HG02852 (cell line): Measurements from ENCODE around the gene PCDHGA4.
A peak's percentile ranks its signal among the peaks of the same experiment; 100 is the strongest.
"Not testable (repeated sequence)": the region's sequence is repeated elsewhere in the genome, so short reads cannot be mapped to it uniquely, and the experiment has no call there.

Source experiments
- ATAC-seq: cut with Tn5 transposase; IDR thresholded peaks from one replicate; pipeline ENCODE4 v1.9.1; 2021; ENCODE audit warnings: mild to moderate bottlenecking, moderate library complexity; ENCODE audit not compliant: unreplicated experiment

PCDHGA4 gene

GRCh38 chr5:141354900-141355469, at the start of gene PCDHGA4:
Gene PCDHGA4, plus strand, starts transcription at chr5:141355021. Its CDS starts 87 bp downstream, at chr5:141355108.
- no peak for ATAC-seq

DNA sequence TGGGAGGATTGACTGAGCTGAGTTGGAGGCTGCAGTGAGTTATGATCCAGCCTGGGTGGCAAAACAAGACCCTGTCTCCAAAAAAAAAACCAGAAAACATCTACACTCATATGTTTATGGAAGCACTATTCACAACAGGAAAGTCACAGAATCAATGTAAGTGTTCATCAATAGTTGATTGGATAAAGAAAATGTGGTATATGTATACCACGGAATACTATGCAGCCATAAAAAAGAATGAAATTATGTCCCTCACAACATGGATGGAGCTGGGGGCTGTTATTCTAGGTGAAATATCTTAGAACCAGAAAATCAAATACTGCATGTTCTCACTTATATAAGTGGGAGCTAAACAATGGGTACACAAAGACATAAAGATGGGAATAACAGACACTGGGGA, 48.2 kb upstream of the PCDHGA4 start:
- ATAC-seq, result no peak

- no peak for ATAC-seq
Observed at GRCh38 chr5:141313711-141314110, 41.1 kb upstream of the PCDHGA4 start.

DNA sequence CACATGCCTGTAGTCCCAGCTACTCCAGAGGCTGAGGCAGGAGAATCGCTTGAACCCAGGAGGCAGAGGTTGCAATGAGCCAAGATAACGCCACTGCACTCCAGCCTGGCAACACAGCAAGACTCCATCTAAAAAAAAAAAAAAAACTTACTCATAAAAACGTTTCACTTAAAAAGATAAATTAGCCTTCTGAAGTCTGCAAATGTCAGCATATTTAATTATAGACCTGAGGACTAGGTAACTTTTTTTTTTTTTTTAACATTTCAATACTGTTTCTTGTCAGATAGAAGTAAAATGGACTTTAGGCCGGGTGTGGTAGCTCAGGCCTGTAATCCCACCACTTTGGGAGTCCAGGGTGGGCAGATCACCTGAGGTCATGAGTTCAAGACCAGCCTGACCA, 37.9 kb upstream of the PCDHGA4 start:
- not testable (repeated sequence) for ATAC-seq

GRCh38 chr5:141319202-141319601, 35.6 kb upstream of the PCDHGA4 start:
- no peak for ATAC-seq

DNA sequence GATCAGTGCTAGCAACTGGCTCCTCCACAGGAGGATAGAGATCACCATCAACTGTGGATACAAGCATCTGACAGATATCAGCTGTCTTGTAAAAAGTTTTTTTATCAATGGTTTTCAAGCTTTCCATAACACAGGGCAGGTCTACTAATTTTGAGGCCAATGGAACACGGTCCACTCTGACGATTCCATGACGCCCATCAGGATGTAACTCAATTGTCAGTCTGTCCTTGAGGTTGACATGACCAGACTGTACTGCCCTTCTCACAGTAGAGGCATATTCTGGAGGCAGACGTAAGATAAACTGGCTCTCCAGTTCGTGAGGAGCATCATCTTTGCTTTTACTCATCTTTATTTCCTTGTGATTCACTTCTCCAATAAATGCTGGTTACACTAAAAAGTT, 35.1 kb upstream of the PCDHGA4 start:
- no peak for ATAC-seq

DNA sequence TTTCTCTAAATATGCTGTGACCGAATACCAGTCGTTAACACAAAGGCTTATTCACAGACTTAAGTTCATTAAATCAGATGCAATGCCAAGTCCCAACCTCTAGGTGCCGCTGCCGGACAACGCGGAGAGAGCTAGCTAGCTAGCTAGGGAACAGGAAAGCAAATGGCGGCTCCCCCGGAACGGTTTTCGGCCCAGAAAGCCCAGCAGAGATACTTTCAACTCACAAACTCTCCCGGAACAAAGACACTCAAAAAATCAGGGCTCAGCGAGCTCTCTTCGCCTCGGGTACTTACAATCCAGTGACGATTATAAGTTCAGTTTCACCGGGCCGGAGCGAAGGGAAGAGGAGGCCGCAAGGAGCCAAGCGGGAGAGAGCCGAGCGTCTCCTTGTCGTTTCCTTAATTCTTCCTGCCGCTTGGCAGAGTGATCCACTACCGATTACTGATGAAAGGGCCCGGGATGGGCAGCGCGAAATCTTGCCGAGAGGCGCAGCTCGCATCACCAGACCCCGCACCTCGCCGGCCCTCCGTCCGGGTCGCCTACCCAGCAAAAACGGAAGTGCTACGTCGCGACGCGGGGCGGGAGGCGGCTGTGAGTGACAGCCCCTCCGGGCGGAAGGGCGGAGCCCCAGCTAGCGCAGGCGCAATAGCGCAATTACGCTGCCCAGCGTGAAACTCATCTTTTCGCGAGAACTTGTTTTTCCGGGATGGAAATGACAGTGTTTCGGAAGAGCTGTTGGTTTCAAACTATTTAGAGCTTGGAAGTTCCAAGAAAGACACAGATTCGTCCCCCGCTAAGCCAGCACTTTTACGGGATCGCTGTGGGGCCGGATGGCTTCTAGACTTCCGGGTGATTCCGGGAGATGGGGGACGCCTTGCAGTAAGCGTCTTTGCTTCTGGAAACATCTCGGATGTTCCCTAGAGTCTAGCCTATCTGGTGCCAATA, 34.3 kb upstream of the PCDHGA4 start, which contains the start of gene TAF7:
Gene TAF7, minus strand, starts transcription at position 560 of the 945 bp plus-strand sequence. CDS start 740 bp downstream, outside the sequence.
- peak; percentile 92 for ATAC-seq

DNA sequence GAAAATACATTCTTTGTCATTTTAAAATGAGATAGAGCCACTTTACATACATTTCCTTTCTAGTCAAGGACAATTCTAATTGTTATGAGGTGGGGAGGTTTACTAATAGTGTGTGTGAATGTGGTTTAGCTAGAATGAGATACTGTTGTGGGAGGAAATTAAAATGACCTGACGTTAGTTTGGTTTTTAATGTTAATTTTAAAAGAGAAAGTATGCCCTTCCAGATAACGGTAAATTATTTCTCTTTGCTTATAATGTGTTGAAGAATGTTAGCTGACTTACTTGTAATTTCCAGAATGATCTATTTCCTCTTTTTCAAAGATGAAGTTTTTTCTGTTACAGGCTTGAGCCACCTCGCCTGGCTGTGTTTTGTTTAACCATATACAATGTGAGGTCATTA, 32.6 kb upstream of the PCDHGA4 start:
- peak; percentile 13 for ATAC-seq

- ATAC-seq, result peak; percentile 80
Observed at GRCh38 chr5:141326088-141326854, 28.6 kb upstream of the PCDHGA4 start.

DNA sequence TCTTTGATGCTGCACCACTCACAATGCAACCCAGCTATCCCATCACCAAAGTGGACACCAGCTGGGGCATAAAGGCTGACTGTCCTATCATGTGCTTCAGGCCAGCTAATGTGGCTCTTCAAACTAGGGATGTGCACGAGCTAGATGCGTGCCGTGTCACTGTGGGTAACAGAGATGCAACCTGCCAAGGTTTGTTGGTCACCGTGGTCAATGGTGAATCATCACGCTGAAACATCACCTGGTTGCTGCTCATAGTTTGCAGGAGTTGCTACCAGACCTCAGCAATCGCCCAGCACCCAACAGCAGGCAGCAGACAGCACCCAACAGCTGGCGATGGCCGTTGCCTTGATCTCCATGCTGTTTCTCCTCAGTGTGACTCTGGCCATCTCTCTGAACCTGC, 26.6 kb upstream of the PCDHGA4 start:
- ATAC-seq, result no peak

GRCh38 chr5:141330299-141331080, 24.3 kb upstream of the PCDHGA4 start, which contains the start of gene PCDHGA1:
Gene PCDHGA1, plus strand, starts transcription at chr5:141330514.
- ATAC-seq, result no peak

- not testable (repeated sequence) for ATAC-seq
Observed at GRCh38 chr5:141332571-141332970, 22.2 kb upstream of the PCDHGA4 start.

- no peak for ATAC-seq
Observed at GRCh38 chr5:141338538-141339306, 16.1 kb upstream of the PCDHGA4 start, which contains the start of gene PCDHGA2. Gene PCDHGA2, plus strand, starts transcription at chr5:141338760.

DNA sequence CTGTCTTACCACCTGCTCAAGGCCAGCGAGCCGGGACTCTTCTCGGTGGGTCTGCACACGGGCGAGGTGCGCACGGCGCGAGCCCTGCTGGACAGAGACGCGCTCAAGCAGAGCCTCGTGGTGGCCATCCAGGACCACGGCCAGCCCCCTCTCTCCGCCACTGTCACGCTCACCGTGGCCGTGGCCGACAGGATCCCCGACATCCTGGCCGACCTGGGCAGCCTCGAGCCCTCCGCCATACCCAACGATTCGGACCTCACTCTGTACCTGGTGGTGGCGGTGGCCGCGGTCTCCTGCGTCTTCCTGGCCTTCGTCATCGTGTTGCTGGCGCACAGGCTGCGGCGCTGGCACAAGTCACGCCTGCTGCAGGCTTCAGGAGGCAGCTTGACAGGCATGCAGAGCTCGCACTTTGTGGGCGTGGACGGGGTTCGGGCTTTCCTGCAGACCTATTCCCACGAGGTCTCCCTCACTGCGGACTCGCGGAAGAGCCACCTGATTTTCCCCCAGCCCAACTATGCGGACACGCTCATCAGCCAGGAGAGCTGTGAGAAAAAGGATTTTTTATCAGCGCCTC, 14.0 kb upstream of the PCDHGA4 start:
- ATAC-seq, result not testable (repeated sequence)

GRCh38 chr5:141342773-141343172, 12.0 kb upstream of the PCDHGA4 start:
- no peak for ATAC-seq

GRCh38 chr5:141343242-141343952, 11.4 kb upstream of the PCDHGA4 start, which contains the start of gene PCDHGA3:
Gene PCDHGA3, plus strand, starts transcription at chr5:141343829. Its CDS starts 205 bp downstream, at chr5:141344034.
- no peak for ATAC-seq

- ATAC-seq, result no peak
Observed at GRCh38 chr5:141343953-141344463, 10.8 kb upstream of the PCDHGA4 start.

GRCh38 chr5:141345327-141345726, 9.5 kb upstream of the PCDHGA4 start:
- no peak for ATAC-seq
